ENCODE measurements around the gene ATP12A.

Gene ATP12A

DNA sequence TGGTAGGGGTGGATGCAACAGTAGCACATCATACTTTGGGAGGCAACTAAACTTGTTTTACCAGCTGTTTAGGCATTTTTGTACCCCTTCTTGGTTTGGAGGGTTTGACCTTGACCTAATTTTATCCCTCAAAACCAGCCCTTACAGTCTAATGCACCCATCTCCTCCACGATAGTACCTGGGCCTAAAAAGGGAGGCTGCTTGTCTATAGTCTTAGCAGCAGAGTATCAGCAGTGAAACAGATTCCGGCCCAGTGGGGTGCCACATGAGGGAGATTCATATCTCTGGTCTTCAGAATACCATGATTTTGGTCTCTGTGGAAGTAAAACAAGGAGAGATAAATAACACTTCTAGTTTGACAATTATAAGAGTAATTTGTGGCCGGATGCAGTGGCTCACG is 39.5 kb upstream of the ATP12A start:
- TF ChIP-seq, protein P1, sequence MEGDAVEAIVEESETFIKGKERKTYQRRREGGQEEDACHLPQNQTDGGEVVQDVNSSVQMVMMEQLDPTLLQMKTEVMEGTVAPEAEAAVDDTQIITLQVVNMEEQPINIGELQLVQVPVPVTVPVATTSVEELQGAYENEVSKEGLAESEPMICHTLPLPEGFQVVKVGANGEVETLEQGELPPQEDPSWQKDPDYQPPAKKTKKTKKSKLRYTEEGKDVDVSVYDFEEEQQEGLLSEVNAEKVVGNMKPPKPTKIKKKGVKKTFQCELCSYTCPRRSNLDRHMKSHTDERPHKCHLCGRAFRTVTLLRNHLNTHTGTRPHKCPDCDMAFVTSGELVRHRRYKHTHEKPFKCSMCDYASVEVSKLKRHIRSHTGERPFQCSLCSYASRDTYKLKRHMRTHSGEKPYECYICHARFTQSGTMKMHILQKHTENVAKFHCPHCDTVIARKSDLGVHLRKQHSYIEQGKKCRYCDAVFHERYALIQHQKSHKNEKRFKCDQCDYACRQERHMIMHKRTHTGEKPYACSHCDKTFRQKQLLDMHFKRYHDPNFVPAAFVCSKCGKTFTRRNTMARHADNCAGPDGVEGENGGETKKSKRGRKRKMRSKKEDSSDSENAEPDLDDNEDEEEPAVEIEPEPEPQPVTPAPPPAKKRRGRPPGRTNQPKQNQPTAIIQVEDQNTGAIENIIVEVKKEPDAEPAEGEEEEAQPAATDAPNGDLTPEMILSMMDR (IDR thresholded peaks at IDR 0.05; ENCODE audit: low read depth, low read length, missing control alignments): no peak
- H3K4me3 ChIP-seq (replicated peaks; ENCODE audit: low read depth, low read length): no peak overlapping the region
- DNase-seq (ENCODE audit: extremely low read depth, low read depth): no peak

GRCh38 chr13:24642219-24642618 is 38.0 kb upstream of the ATP12A start:
- TF ChIP-seq, protein P1 (IDR thresholded peaks at IDR 0.05; ENCODE audit: low read depth, low read length, missing control alignments): no peak
- no peak for DNase-seq (ENCODE audit: extremely low read depth, low read depth)
- no peak overlapping the region for H3K4me3 ChIP-seq (replicated peaks; ENCODE audit: low read depth, low read length)

- no peak overlapping the region for H3K4me3 ChIP-seq (replicated peaks; ENCODE audit: low read depth, low read length)
- no peak for DNase-seq (ENCODE audit: extremely low read depth, low read depth)
- TF ChIP-seq, protein P1 (IDR thresholded peaks at IDR 0.05; ENCODE audit: low read depth, low read length, missing control alignments): no peak
These were observed 36.2 kb upstream of the ATP12A start for GRCh38 chr13:24644036-24644435.

GRCh38 chr13:24648271-24648670 is 31.9 kb upstream of the ATP12A start:
- DNase-seq (ENCODE audit: extremely low read depth, low read depth): no peak
- H3K4me3 ChIP-seq (replicated peaks; ENCODE audit: low read depth, low read length): no peak overlapping the region
- TF ChIP-seq, protein P1 (IDR thresholded peaks at IDR 0.05; ENCODE audit: low read depth, low read length, missing control alignments): no peak

DNA sequence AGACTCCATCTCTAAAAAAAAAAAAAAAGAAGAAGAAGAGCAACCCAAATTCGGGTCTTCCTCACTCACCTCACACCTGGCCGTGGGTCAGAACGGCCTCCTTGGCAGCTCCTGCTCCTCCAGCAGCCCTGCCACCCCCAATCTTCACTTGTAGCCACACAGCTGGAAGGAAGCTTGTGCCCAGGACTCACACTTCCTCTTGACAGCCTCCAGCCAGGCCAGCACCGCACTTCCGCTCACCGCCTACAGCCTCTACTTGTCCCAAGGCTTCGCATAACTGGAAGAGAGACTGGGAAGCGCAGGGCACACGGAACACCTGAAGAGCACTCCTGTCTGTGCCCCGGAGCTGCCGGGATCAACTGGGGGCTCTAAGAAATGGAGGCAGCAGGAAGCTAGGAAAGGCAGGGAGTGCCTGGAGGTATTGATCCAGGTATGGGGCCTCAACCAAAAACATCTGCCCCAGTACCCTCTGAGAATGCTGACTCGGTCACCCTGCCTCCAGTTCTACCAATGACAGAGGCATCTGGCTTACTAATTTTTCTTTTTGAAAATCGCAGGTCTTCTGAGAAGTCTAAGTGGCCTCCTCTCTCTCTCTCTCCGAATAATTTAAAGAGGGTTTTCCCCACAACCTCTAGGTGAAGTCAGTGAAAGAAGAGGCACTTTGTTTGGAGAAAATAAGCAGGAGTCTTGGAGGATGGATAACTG is 31.1 kb upstream of the ATP12A start:
- TF ChIP-seq, protein P1 (IDR thresholded peaks at IDR 0.05; ENCODE audit: low read depth, low read length, missing control alignments): no peak
- H3K4me3 ChIP-seq (replicated peaks; ENCODE audit: low read depth, low read length): no peak overlapping the region
- DNase-seq (ENCODE audit: extremely low read depth, low read depth): no peak

DNA sequence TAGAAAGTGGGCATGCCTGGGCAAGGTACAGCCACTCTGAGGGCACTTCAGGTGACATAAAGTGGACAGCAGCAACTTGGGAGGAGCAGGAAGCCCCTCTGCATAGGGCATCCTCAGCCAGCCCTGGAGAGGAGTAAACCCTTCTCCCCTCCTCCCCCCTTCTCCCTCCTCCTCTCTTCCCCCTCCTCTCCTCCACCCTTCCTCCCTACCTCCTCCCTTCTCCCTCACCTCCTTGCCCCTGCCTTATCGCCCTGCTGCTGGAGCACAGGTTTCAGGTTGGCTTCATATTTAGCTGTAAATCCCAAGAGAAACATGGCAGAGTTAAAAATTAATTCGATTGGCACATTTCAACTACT is 30.5 kb upstream of the ATP12A start:
- DNase-seq (ENCODE audit: extremely low read depth, low read depth): no peak
- TF ChIP-seq, protein P1 (IDR thresholded peaks at IDR 0.05; ENCODE audit: low read depth, low read length, missing control alignments): no peak
- H3K4me3 ChIP-seq (replicated peaks; ENCODE audit: low read depth, low read length): no peak overlapping the region

GRCh38 chr13:24650161-24650560 is 30.0 kb upstream of the ATP12A start:
- DNase-seq (ENCODE audit: extremely low read depth, low read depth): peak; percentile 88
- TF ChIP-seq, protein P1 (IDR thresholded peaks at IDR 0.05; ENCODE audit: low read depth, low read length, missing control alignments): no peak
- no peak overlapping the region for H3K4me3 ChIP-seq (replicated peaks; ENCODE audit: low read depth, low read length)
